Effector memory CD4-positive, alpha-beta T cell (primary cell): ENCODE measurements around the gene KCNQ4.

ENCODE experiments used
- DNase-seq, 3 donors: peaks; one replicate each; pipeline ENCODE4 v3.0.0-alpha.2; 2020
- H3K27ac ChIP-seq: 2 replicates; pipeline ENCODE4 v1.7.0; 2013; ENCODE audit warnings: mild to moderate bottlenecking, low read length, moderate library complexity; ENCODE audit not compliant: insufficient read depth, poor library complexity, severe bottlenecking
- H3K27me3 ChIP-seq: replicated peaks from 2 replicates; pipeline ENCODE4 v1.7.0; 2013; ENCODE audit warnings: mild to moderate bottlenecking, low read length; ENCODE audit not compliant: insufficient read depth, control insufficient read depth, poor library complexity, severe bottlenecking
- H3K36me3 ChIP-seq: 2 replicates; pipeline ENCODE4 v1.7.0; 2013; ENCODE audit warnings: mild to moderate bottlenecking, low read length, moderate library complexity; ENCODE audit not compliant: control insufficient read depth, insufficient read depth
- H3K4me1 ChIP-seq: 2 replicates; pipeline ENCODE4 v1.7.0; 2013; ENCODE audit warnings: low read length, mild to moderate bottlenecking; ENCODE audit not compliant: control insufficient read depth, insufficient read depth, poor library complexity, severe bottlenecking
- H3K4me3 ChIP-seq: 2 replicates; pipeline ENCODE4 v1.7.0; 2013; ENCODE audit warnings: low read length, low read depth, mild to moderate bottlenecking; ENCODE audit not compliant: insufficient read depth, poor library complexity, severe bottlenecking
- H3K9me3 ChIP-seq: 2 replicates; pipeline ENCODE4 v1.7.0; 2013; ENCODE audit warnings: mild to moderate bottlenecking, low read length, moderate library complexity; ENCODE audit not compliant: control insufficient read depth

KCNQ4 gene

DNA sequence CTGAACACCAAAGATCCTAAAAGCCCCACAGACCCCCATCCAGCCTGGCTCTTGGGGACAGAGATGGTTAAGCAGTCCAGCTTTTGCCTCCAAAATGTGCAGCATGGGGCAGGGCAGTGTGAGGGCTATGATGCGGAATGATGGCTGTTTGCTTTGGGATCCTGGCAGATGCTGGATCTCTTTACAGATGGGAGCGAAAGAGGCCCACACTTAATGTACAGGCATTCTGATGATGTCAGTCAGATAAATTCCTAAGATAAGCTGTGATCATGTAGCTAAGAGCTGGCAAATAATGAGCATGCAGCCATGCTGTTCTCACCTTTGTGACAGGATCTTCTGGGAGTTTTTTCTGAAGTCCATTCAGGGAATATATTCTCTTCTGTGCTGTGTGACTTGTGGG lies 17.6 kb upstream of the KCNQ4 start:
- no peak overlapping the region for H3K4me3 ChIP-seq
- no peak for DNase-seq
- H3K27ac ChIP-seq = no peak overlapping the region
- H3K4me1 ChIP-seq = peaks cover 10% of the 10 kb centered on the region
- no peaks in the 10 kb centered on the region for H3K27me3 ChIP-seq
- H3K9me3 ChIP-seq = no peaks in the 10 kb centered on the region
- H3K36me3 ChIP-seq = peaks cover 79% of the 10 kb centered on the region

DNA sequence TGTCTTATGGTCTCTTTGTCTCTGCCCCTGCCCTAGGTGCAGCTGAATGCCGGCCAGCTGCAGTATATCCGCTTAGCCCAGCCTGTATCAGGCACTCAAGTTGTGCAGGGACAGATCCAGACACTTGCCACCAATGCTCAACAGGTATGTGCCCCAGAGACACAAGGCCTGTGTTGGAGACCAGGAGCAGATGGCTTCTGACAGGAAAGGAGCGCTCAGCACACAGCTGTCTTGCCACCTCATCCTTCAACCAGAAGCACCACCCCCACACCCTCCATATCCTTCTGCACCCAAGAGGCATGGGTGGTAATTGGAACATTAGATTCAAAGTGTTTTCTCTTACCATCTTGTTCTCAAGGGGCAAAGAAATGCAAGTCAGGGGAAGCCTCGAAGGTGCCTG lies 17.0 kb upstream of the KCNQ4 start:
- no peak for DNase-seq
- Histone ChIP-seq H3K4me3 (no peak overlapping the region), H3K36me3 (peaks cover 74% of the 10 kb centered on the region), H3K9me3 (no peaks in the 10 kb centered on the region), H3K4me1 (peaks cover 10% of the 10 kb centered on the region), H3K27ac (no peak overlapping the region), H3K27me3 (no peaks in the 10 kb centered on the region)

DNA sequence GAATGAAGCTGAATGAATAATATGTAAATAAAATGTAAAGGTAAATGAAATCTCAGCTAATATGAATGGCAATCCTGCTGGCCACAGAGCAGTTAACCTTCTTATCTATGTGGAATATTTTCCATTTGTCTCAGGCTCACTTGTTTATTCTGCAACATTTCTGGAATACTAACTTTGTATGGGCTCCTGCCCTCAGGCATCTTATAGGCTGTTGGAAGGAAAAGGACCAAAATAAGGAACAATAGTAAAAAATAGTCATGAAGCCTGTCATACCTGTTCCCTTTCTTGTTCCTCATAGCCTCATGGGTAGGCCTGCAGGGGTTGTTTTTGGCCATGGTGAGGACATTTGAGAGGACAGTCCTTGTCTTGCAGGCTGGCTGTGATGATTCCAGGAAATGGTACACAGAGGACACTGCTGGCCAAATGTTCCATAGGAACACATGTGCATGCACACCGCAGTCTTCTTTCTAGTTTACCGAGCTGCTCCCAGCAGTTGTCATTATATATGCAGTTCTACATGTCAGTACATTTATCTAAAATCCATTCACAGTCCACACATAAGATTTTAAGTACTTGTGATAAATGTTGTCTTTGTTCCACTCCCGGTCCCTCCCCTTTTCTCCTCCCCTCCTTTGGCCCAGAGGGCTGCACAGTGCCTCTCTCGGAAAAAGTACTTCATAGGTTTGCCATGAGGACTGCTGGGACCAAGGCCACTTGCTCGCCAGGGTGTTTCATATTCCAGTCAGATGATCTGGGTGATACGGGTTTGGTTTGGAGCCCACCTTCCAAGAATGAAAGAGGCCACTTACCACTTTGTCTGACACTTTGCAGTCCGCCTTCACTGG lies 15.2 kb upstream of the KCNQ4 start:
- H3K36me3 ChIP-seq = peaks cover 61% of the 10 kb centered on the region
- H3K27ac ChIP-seq = no peak overlapping the region

DNA sequence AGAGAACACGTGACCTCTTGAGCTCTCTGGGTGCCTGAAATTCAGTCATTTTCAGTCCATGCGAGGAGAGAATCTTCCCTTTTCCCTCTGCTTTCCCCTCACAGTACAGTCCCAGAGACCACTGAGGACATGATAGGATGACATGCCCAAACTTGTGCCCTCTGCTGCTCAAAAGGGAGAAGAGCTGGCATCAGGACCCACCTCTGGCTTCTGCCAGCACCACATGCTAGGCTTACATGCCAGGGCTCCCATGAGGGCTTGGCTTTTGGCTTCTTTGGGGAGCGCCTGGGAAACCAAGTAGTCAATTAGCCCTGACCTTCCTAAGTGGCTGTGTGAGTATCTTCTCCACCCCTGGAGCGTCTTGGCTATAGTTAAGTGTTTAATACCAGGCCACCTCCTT lies 13.8 kb upstream of the KCNQ4 start:
- H3K27me3 ChIP-seq = no peaks in the 10 kb centered on the region
- H3K36me3 ChIP-seq = peaks cover 58% of the 10 kb centered on the region
- H3K4me1 ChIP-seq = no peaks in the 10 kb centered on the region
- no peaks in the 10 kb centered on the region for H3K9me3 ChIP-seq
- H3K4me3 ChIP-seq = no peak overlapping the region
- DNase-seq = no peak
- no peak overlapping the region for H3K27ac ChIP-seq

More for the DNA sequence above, 15.2 kb upstream of the KCNQ4 start:
- no peaks in the 10 kb centered on the region for H3K9me3 ChIP-seq
- H3K27me3 ChIP-seq = no peaks in the 10 kb centered on the region
- H3K4me3 ChIP-seq = no peak overlapping the region
- DNase-seq = no peak
- peaks cover 6% of the 10 kb centered on the region for H3K4me1 ChIP-seq

DNA sequence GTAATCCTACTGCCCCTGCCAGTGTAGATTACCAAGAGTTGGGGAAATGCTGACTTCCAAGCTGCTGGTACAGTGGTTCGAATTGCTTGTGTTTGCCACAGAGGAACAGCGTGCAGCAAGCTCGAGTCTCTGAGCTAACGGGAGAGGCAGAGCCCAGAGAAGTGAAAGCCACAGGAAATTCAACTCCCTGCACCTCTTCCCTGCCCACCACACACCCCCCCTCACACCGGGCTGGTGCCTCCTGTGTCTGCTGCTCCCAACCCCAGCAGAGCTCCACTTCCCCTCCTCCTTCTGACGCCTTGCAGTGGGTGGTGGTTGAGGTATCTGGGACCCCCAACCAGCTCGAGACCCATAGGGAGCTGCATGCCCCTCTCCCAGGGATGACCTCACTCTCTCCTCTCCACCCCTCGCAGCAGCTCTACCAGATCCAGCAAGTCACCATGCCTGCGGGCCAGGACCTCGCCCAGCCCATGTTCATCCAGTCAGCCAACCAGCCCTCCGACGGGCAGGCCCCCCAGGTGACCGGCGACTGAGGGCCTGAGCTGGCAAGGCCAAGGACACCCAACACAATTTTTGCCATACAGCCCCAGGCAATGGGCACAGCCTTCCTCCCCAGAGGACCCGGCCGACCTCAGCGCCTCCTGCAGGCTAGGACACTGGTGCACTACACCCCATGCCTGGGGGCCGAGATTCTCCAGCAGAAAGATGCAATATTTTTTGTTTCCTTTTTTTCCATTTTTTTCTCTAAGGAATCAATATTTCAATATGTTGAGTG lies 13.1 kb upstream of the KCNQ4 start:
- no peaks in the 10 kb centered on the region for H3K9me3 ChIP-seq
- H3K4me3 ChIP-seq = no peak overlapping the region
- no peaks in the 10 kb centered on the region for H3K27me3 ChIP-seq
- peaks cover 52% of the 10 kb centered on the region for H3K36me3 ChIP-seq
- no peak for DNase-seq
- H3K4me1 ChIP-seq = no peaks in the 10 kb centered on the region
- no peak overlapping the region for H3K27ac ChIP-seq

DNA sequence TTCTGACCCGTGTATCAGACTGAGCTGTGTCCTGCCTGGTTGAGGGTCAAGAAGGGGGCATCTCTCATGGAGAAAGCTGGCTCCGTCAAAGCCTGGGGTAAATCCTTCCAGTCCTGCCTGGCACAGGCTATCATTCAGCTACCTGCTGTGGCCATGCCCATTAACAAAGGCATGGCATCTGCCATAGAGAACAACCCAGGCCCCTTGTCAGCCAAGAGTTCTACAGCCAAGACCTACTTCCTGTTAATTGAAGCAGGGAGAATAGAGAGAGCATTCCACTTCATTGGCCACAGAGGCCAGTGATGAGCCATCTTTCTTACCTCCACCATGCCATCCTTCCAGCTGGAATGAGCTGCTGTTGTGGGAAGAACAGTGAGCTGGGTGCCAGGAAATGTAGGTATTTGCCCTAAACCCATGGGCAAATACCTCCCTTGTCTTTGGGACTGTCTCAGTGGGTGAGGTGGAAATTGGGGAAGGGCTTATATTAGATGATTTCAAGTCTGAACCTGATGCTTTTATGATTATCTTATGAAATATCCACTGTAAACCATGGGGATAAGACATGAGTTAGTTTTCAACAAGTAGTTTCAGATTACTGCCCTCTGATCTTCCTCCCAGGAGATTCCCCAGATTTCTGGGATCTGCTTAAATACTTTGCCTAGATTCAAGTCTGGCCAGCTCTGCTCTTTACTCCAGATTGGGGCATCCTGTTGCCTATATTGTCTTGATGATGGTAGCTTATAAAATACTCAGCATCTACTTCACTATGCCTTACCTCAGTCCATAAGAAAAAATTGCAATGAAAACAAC lies 11.2 kb upstream of the KCNQ4 start:
- no peak overlapping the region for H3K4me3 ChIP-seq
- H3K27ac ChIP-seq = no peak overlapping the region
- peaks cover 33% of the 10 kb centered on the region for H3K36me3 ChIP-seq
- no peak for DNase-seq
- no peaks in the 10 kb centered on the region for H3K9me3 ChIP-seq
- H3K4me1 ChIP-seq = no peaks in the 10 kb centered on the region
- no peaks in the 10 kb centered on the region for H3K27me3 ChIP-seq

DNA sequence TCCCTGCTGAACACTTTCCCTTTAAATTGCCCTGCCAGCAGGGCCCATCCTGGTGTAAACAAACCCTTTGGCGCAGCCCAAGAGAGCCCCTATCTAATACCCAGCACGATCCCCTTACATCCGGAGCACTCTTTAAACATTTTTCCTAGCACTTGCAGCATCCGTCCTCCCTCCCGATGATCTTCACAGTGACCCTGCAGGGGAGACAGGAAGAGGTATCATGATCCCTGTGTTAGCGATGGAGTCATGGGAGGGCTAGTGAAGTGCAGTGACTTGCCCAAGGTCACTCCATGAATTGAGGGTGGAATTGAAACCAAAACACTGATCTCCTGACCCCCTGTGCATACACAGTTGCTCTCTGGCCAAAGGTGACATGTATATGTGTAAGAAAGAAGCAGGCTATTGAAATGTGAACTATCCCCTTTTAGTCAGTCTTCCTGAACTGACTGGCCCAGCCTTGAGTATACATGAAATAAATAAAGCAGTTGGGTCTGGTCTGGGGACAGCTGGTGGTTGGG lies 9.8 kb upstream of the KCNQ4 start:
- Histone ChIP-seq H3K27ac (no peak overlapping the region), H3K4me1 (no peaks in the 10 kb centered on the region), H3K9me3 (no peaks in the 10 kb centered on the region), H3K36me3 (peaks cover 20% of the 10 kb centered on the region), H3K27me3 (no peaks in the 10 kb centered on the region), H3K4me3 (no peak overlapping the region)
- no peak for DNase-seq

DNA sequence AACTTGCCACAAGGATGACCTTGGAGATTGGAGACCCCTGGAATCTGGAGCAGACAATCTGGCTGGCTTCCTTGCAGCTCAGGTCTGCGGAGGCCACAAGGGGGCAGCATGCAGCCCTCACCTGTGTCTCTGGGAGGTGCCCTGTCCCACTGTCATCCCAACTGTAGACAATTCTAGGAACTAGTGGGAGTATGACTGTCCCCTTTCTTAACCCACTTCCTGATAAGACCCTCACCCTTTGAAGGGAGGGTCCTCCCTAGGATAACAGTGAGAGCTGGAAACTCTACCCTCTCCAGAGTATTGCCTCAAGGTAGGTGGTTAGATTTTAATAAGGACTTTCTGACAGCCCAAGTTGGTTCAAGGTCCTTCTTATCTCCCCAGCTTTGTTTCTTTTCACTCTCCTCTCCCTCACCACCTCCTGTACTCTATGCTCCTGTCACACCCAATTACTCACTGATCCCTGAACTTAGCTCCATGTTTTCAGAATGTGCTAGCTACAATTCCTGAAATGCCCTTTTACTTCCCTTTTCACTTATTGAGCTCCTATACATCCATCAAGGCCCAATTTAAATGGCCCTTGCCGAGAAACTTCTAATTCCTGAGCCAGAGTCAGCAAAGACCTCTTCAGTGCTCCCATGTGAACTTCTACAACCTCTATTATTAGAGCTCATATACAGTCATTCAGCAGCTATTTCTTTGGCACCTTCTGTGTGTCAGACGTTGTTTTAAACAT lies 9.2 kb upstream of the KCNQ4 start:
- peak; percentile 31 to 51 (median 32) for DNase-seq
- Histone ChIP-seq H3K9me3 (no peaks in the 10 kb centered on the region), H3K4me3 (no peak overlapping the region), H3K27ac (no peak overlapping the region), H3K4me1 (no peaks in the 10 kb centered on the region), H3K27me3 (no peaks in the 10 kb centered on the region), H3K36me3 (peaks cover 13% of the 10 kb centered on the region)
